IPS-18c (cell line): ENCODE results near the gene SCPEP1.
"Not testable (repeated sequence)": the region's sequence is repeated elsewhere in the genome, so short reads cannot be mapped to it uniquely, and the experiment has no call there.

Source experiments
- H3K4me3 ChIP-seq: 2 replicates; pipeline ENCODE4 v1.7.0; 2013; ENCODE audit warnings: low read depth, mild to moderate bottlenecking, low read length, moderate library complexity; ENCODE audit not compliant: insufficient read depth
- H3K9me3 ChIP-seq: one replicate; pipeline ENCODE4 v1.6.1; 2013; ENCODE audit warnings: mild to moderate bottlenecking, low read length, moderate library complexity; ENCODE audit not compliant: control insufficient read depth, insufficient read depth

SCPEP1 gene

DNA sequence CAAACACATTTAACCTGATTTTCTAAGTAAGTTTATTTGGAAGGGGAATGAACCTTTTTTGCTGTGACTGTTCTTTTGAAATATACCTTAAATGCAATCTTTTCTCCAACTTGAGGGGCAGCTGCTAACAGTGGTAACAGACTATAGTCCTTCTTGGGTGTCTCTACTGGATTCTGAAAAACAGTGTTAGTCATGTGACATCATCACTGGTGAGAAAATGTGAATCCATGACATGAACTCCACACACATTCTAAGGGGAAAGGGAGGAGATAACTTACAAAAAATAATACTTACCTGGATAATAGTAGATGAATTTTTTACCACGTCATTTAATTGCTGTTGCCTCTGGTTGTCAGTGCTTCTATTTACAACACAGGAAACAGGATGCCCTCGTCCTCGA, 28.3 kb upstream of the SCPEP1 start:
- Histone ChIP-seq H3K4me3 (no peak overlapping the region), H3K9me3 (no peaks in the 10 kb centered on the region)

DNA sequence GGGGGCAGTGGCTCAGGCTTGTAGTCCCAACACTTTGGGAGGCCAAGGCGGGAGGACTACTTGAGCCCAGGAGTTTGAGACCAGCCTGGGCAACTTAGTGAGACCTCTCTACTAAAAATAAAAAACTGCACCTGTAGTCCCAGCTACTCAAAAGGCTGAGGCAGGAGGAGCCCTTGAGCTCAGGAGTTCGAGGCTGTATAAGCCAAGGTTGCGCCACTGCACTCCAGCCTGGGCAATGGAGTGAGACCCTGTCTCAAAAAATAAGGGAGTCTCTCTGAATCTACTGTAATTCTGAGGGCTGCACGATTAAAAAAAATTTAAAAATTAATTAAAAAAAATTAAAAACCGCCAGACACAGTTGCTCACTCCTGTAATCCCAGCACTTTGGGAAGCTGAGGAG, 20.9 kb upstream of the SCPEP1 start:
- H3K4me3 ChIP-seq, result no peak overlapping the region
- H3K9me3 ChIP-seq, result no peaks in the 10 kb centered on the region

DNA sequence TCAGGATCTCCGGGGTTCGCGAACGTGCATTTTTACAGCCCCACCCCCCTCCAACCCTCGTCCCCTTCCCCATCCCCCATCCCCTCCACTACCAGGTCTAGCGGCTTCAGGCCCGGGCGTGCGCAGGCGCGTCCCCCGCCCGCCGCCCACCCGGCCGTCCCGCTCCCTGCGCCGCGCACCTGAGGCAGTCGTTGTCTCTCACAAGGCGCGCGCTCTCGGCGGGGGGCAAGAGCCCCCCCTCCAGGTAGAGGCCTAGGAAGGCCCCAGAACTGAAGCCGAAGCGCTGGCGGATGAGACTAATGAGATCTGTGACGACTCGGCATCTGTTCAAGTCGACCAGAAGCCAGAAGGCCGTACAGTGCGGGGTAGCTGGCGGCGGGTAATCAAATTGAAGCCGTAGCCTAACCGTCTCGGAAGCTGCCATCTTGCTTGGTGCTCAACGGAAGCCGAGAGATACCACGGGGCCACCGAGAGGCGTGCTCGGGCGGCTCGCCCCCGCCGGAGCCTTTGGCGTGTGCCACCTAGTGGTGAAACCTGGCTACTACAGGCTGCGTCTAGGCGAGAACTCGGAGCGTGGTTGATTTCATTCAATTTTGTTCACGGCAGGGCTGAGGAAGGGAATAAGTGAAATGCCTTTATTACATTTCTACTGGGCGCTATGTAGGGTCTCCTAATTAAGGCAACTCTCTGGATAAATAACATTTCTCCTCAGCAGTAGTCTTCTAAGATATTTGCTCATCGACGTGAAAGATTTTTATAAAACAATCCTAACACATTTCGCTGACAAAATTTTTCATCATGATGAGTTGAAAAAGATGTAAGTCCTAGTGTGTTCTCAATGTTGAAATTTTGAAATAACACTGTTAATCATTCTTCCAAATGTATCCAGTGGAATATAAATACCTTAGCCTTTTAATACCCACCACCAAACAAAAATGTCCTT, 17.1 kb upstream of the SCPEP1 start, which contains the start of gene COIL:
Gene COIL, minus strand, starts transcription at position 455 of the 943 bp plus-strand sequence. Its CDS starts 31 bp downstream, at position 424.
- H3K4me3 ChIP-seq, result peak within 1 kb of the TSS; percentile 72
- H3K9me3 ChIP-seq, result no peaks in the 10 kb centered on the region

DNA sequence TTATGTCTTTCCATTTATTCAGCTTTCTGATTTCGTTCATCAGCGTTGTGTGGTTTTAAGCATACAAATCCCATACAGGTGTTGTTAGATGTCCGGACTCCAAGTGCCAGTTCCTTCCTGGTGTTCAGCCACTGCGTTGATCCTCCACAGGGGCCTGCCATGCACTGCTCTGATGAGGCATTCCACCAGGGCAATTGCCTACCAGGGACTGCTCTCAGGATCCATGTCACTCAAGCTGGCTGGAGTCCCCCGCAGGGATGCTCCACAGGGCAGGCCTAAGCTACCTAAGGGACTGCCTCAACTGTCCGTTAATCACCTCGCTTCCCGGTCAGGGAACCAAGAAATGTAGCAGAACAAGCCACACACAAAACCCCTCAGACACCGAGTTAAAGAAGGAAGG, 12.7 kb upstream of the SCPEP1 start:
- not testable (repeated sequence) for H3K9me3 ChIP-seq, H3K4me3 ChIP-seq

DNA sequence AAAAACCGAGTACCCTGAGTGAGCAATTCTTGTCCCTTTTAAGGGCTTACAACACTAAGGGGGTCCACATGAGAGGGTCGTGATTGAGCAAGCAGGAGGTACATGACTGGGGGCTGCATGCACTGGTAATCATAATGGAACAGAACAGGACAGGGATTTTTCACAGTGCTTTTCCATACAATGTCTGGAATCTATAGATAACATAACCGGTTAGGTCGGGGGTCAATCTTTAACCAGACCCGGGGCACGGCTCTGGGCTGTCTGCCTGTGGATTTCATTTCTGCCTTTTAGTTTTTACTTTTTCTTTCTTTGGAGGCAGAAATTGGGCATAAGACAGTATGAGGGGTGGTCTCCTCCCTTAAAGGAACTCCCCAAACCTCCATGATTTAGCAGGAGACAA, 12.2 kb upstream of the SCPEP1 start:
- not testable (repeated sequence) for H3K9me3 ChIP-seq, H3K4me3 ChIP-seq

DNA sequence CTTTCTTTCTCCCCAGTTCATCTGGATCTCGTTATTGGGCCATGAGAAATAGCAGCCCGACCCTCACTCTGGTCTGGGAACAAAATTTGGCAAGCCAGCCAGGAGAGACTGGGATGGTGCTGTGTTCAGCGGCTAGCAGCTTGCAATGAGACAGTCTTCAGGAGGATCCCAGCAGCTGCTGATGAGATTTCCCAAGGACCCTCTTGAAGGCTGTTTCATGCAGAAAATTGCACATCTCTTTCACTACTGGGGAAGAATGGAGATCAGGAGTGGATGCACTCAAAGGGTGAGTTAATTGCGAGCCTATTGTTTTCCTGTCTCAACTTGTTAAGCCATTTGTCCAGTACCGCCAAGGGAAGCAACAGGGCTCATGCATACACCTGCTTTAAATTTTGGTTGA, 11.6 kb upstream of the SCPEP1 start:
- no peak overlapping the region for H3K4me3 ChIP-seq
- H3K9me3 ChIP-seq, result no peaks in the 10 kb centered on the region

DNA sequence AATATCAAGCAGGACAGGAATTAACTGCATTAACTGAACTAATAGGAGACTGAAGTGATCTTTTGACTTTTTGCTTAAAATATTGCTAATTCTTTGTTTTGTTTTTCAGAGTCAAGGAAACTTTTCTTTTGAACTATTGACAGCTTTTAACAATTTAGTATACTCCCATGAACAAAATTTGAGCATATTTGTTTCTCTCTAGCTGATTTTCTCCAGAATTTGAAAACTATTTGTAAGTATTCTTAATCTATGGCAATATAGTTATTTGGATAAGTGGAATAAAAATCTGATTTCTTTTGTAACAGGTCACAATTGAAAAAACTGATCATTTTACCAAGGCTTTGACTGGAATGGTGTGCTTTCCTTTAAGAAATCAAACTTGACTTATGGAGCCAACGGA, 7.0 kb upstream of the SCPEP1 start:
- Histone ChIP-seq H3K4me3 (no peak overlapping the region), H3K9me3 (no peaks in the 10 kb centered on the region)

DNA sequence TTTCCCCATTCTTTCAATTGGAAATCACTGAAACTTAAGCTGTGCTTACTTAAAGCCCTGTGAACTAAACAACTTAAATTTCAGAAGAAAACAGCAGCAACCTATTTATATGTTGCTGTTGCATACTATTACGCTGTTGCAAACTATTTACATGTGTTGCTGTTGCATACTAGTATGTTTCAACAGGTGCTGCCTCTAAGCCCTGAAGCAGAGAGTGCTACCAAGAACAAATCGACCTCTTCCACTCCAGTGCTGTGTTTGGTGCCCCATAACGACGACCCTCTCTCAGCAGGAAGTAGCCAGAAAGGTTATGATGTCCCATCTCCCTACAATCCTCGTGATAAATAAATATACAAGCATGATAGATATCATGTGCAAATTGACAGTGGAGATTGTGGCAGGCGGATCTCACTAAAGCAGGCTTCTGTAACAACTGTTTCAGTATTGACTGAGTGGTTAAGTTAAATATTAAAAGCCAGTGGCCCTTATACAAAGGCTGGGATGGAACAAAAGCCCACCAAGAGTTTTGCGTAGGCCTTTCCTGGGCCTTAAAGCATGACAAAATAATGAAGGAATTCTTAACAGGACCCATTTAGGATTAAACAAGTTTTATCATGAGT, 5.7 kb upstream of the SCPEP1 start:
- H3K9me3 ChIP-seq, result no peaks in the 10 kb centered on the region

DNA sequence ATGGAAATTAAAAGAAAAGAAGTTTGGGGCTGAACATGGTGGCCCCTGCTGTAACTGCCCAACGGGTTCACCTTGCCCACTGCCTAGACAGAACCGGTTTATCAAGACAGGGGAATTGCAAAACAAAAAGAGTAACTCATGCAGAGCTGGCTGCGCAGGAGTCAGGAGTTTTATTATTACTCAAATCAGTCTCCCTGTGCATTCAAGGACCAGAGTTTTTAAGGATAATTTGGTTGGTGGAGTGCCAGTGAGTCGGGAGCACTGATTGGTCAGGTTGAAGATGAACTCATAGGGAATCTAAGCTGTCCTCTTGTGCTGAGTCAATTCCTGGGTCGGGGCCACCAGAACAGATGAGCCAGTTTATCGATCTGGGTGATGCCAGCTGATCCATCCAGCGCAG, 4.4 kb upstream of the SCPEP1 start:
- no peaks in the 10 kb centered on the region for H3K9me3 ChIP-seq

More for the DNA sequence above, 5.7 kb upstream of the SCPEP1 start:
- no peak overlapping the region for H3K4me3 ChIP-seq

DNA sequence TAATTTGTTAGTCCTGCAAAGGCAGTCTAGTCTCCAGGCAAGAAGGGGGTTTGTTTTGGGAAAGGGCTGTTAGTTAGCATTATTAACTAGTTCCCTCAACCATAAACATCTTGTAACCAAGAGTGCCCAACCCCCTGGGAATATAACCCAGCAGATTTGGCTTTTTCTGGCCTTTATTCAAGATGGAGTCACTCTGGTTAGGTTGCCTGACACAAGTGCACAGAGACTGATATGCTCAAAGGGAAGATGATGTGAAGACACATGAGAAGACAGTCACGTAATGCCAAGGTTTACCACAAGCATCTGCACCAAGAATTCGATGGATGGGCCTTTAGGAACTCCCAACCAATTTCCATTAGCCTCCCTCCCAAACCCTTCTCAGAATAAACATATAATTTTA, 3.9 kb upstream of the SCPEP1 start:
- H3K9me3 ChIP-seq, result no peaks in the 10 kb centered on the region
- H3K4me3 ChIP-seq, result no peak overlapping the region

More for the DNA sequence above, 4.4 kb upstream of the SCPEP1 start:
- no peak overlapping the region for H3K4me3 ChIP-seq

DNA sequence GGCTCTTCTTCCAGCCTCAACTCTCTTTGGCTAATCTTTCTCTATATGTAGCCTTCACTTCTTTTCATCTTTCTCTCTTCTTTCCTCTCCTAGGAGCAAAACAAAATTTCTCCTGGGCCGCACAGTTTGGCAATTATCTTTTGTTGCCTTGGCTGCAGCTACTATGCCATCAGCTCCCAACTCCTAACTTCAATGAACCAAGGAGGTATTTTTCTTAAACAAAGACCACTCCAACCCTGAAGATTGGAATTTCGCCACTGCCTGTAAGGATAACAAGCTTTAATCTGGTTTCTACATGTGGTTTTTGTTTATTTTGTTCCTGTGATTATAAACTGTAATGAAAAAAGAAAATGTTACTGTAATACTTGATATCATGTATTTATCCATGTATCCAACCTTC, 2.3 kb upstream of the SCPEP1 start:
- Histone ChIP-seq H3K4me3 (no peak overlapping the region), H3K9me3 (no peaks in the 10 kb centered on the region)

DNA sequence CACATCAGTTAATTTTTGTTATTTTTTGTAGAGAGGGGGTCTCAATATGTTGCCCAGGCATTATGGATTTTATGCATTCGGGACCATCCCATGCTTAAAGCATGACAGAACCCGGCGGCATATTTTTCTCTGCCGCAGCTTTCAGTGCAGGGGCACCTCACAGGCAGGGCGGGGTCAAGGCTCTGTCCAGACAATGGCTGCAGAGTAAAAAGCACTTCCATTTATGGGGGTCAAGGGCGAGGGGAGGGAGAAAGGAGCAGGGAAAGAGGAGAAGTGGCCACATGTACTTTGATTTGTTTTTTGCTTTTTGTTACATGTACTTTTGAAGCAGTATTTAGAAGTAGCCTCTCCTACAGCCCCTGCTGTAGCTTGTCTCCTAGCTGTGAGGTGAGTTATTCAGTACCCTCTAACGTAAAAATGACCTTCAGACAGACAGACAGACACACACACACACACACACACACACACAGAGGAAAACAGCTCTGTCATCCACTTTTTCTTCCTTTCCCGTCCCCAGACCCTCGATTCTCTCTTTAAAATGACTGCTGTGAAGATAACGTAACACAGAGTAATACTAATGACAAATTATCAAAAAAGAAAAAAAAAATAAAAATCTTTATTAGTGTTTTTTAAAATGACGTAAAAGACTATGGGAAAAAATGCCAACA, 856 bp upstream of the SCPEP1 start:
- Histone ChIP-seq H3K4me3 (no peak overlapping the region; the same call in 1 of the 2 replicates), H3K9me3 (no peaks in the 10 kb centered on the region)

DNA sequence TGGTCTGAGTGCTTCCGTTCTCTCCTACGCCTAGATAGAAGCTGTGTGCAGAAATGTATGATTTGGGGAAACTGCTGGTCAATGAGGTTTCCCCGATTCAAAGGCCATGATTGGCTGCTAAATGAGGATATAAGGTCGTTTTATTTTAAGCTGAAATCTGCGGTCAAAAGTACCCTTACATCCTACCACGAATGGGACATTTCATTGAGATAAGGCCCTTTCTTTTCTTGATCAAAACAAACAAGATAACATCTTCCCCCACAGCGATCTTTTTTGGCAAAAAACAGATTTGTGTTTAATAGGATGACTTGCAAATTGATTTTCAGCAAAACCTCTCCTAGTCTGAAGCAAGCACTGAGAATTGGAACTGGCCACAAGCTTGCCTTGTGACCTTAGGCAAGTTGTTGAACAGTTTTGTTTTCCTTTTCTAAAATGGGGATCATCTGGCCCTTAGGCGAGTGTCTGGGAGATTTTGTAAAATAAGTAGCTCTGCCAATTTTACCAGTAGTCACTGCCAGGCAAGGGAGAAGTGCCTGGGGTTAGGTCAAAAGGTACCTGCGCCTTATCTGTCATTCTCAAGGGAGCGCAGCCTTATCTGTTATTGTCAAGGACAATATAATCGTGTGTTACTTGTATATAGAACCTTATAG, 635 bp downstream of the SCPEP1 start:
- H3K4me3 ChIP-seq, result peak overlapping the region; percentile 69
- no peaks in the 10 kb centered on the region for H3K9me3 ChIP-seq

DNA sequence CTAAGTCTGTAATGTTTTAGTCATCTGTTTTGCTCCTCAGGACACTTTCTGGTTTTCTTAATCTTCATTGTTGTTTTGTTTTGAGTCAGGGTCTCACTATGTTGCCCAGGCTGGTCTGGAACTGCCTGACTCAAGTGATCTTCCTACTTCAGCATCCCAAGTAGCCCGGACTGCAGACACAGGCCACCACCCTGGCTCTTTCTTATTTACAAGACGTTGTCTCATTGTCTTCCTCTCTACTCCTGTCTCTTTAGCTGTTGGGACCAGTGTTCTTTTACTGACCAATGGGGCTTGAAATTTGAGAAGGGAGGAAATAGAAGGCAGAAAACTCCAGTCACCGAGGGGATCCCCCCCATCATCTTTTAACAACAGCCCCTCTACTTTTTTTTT, 1.2 kb downstream of the SCPEP1 start:
- H3K4me3 ChIP-seq, result no peak overlapping the region
- no peaks in the 10 kb centered on the region for H3K9me3 ChIP-seq

DNA sequence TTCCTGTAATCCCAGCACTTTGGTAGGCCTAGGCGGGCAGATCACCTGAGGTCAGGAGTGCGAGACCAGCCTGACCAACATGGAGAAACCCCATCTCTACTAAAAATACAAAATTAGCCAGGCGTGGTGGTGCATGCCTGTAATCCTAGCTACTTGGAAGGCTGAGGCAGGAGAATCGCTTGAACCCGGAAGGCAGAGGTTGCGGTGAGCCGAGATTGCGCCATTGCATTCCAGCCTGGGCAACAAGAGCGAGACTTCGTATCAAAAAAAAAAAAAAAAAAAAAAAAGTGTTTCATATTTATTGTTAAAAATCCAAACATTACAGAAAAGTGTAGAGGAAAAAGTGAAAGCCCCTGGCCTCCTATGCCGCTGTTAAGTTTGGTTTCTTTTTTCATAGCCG, 2.6 kb downstream of the SCPEP1 start:
- H3K4me3 ChIP-seq, H3K9me3 ChIP-seq: not testable (repeated sequence)

DNA sequence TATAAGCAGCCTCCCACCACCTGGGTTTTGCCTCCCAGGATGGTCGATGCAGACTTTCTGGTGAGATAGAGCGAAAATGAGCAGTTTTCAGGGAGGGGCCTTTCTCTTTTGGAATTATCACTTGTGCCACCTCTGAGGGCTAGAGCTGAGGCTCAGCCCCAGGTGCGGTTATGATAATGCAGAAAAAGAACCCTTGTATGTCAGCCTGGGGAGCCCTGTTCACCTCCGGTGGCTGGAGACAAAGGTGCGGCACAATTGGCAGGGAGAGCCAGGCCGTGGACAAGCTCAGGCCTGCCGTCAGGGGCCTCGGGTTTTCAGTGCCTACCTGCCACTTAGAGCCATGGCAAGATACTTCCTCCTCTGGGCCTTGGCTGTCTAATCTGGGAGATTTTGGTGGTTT, 4.4 kb downstream of the SCPEP1 start:
- Histone ChIP-seq H3K4me3 (no peak overlapping the region), H3K9me3 (no peaks in the 10 kb centered on the region)

DNA sequence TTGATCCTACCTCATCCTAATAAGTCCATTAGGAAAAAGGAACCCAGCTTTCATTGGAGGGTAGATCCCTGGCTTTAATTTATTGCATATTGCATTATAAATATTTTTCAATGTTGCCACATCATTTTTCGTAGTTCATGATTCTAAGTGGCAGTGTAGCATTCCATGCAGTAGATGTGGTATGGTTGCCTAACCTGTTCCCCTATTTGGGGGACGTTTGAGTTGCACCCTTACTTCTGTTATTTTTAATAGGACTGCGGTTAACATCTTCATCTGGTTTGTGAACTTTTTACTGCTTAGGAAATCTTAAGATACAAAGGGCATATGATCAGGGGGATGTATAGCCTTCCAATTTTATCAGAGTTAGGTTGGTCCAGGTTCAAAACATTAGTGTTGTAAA, 5.4 kb downstream of the SCPEP1 start:
- Histone ChIP-seq H3K9me3 (no peaks in the 10 kb centered on the region), H3K4me3 (no peak overlapping the region)
